HEK293 (cell line): ENCODE measurements around the gene PPP2R3A.

Source experiments
- CTCF ChIA-PET: fragments of 350-600 bp; formaldehyde crosslinking; extraction: SDS; loops from one replicate; lab custom pipeline; 2021; ENCODE audit warnings: antibody characterized with exemption; lab: Yijun Ruan, JAX
- POLR2A ChIA-PET: fragments of 300-600 bp; formaldehyde crosslinking; extraction: SDS; loops from one replicate; lab custom pipeline; 2020; ENCODE audit warnings: antibody characterized with exemption, inconsistent platforms; lab: Yijun Ruan, JAX
- H3K27ac ChIP-seq: fragments of 200-500 bp; sonication (Bioruptor generic); 2 replicates; pipeline ENCODE4 v1.5.1; 2014; ENCODE audit warnings: low read depth, low read length, control low read depth, inconsistent platforms; ENCODE audit errors: extremely low read depth
- H3K36me3 ChIP-seq, 2 experiments: fragments of 200-500 bp in 1 of 2; sonication (Bioruptor generic) in 1 of 2; 1 replicate in 1 of 2; 2 replicates in 1 of 2; pipeline ENCODE4 v1.5.1; 2014 to 2017; ENCODE audit warnings: inconsistent platforms in 2 of 2, low read length in 2 of 2; ENCODE audit not compliant: control insufficient read depth in 2 of 2, insufficient read depth in 1 of 2
- H3K4me1 ChIP-seq: fragments of 200-500 bp; sonication (Bioruptor generic); 2 replicates; pipeline ENCODE4 v1.5.1; 2014; ENCODE audit warnings: mild to moderate bottlenecking, low read length, inconsistent platforms; ENCODE audit not compliant: control insufficient read depth, insufficient read depth
- H3K4me3 ChIP-seq: 2 replicates; pipeline ENCODE4 v1.5.1; 2011; ENCODE audit warnings: low read depth, mild to moderate bottlenecking, control low read depth, low read length, moderate library complexity
- H3K9me3 ChIP-seq: fragments of 200-500 bp; sonication (Bioruptor generic); 2 replicates; pipeline ENCODE4 v1.5.1; 2014; ENCODE audit warnings: low read depth, low read length, inconsistent platforms; ENCODE audit not compliant: control insufficient read depth, insufficient read depth
- IKZF3 ChIP-seq: fragments of 450-650 bp; IDR thresholded peaks from 2 replicates; pipeline ENCODE4 v1.5.0; 2018; ENCODE audit warnings: missing biosample characterization, mild to moderate bottlenecking, missing genetic modification characterization, moderate library complexity
- RBAK ChIP-seq: fragments of 450-650 bp; formaldehyde crosslinking; IDR thresholded peaks from 2 replicates; pipeline ENCODE4 v1.5.1; 2016; ENCODE audit warnings: missing biosample characterization, missing genetic modification characterization
- SCRT2 ChIP-seq: fragments of 450-650 bp; formaldehyde crosslinking; IDR thresholded peaks from 2 replicates; pipeline ENCODE4 v1.5.1; 2016; ENCODE audit warnings: missing biosample characterization, missing genetic modification characterization
- TRIM28 ChIP-seq: IDR thresholded peaks from 2 replicates; pipeline ENCODE4 v1.6.1; 2011; ENCODE audit warnings: low read length, control low read depth, borderline replicate concordance
- ZBTB49 ChIP-seq: fragments of 450-650 bp; formaldehyde crosslinking; IDR thresholded peaks from 2 replicates; pipeline ENCODE4 v1.5.1; 2016; ENCODE audit warnings: missing biosample characterization, missing genetic modification characterization, low read depth
- ZNF266 ChIP-seq: fragments of 450-650 bp; formaldehyde crosslinking; IDR thresholded peaks from 2 replicates; pipeline ENCODE4 v1.5.1; 2016; ENCODE audit warnings: missing biosample characterization, missing genetic modification characterization, low read depth
- ZNF280D ChIP-seq: fragments of 450-650 bp; formaldehyde crosslinking; IDR thresholded peaks from 2 replicates; pipeline ENCODE4 v1.5.1; 2016; ENCODE audit warnings: missing biosample characterization, missing genetic modification characterization
- ZNF354C ChIP-seq: fragments of 450-650 bp; formaldehyde crosslinking; IDR thresholded peaks from 2 replicates; pipeline ENCODE4 v1.5.1; 2016; ENCODE audit warnings: missing biosample characterization, missing genetic modification characterization, low read depth, borderline replicate concordance
- ZNF416 ChIP-seq: fragments of 450-650 bp; formaldehyde crosslinking; IDR thresholded peaks from 2 replicates; pipeline ENCODE4 v1.5.1; 2016; ENCODE audit warnings: missing biosample characterization, missing genetic modification characterization
- ZNF433 ChIP-seq: fragments of 450-650 bp; formaldehyde crosslinking; IDR thresholded peaks from 2 replicates; pipeline ENCODE4 v1.5.1; 2016; ENCODE audit warnings: missing biosample characterization, missing genetic modification characterization, low read depth
- ZNF48 ChIP-seq: fragments of 450-650 bp; formaldehyde crosslinking; IDR thresholded peaks from 2 replicates; pipeline ENCODE4 v1.5.1; 2016; ENCODE audit warnings: missing biosample characterization, missing genetic modification characterization
- ZNF510 ChIP-seq: fragments of 450-650 bp; formaldehyde crosslinking; IDR thresholded peaks from 2 replicates; pipeline ENCODE4 v1.5.1; 2018; ENCODE audit warnings: mild to moderate bottlenecking, missing genetic modification characterization, missing biosample characterization; ENCODE audit not compliant: insufficient replicate concordance
- ZNF580 ChIP-seq: fragments of 450-650 bp; formaldehyde crosslinking; IDR thresholded peaks from 2 replicates; pipeline ENCODE4 v1.5.1; 2016; ENCODE audit warnings: missing biosample characterization, missing genetic modification characterization
- ZNF623 ChIP-seq: fragments of 450-650 bp; formaldehyde crosslinking; IDR thresholded peaks from 2 replicates; pipeline ENCODE4 v1.5.1; 2016; ENCODE audit warnings: missing biosample characterization, missing genetic modification characterization
- ZNF670 ChIP-seq: fragments of 450-650 bp; formaldehyde crosslinking; IDR thresholded peaks from 2 replicates; pipeline ENCODE4 v1.5.1; 2016; ENCODE audit warnings: missing biosample characterization, missing genetic modification characterization, low read depth
- ZNF76 ChIP-seq: fragments of 450-650 bp; formaldehyde crosslinking; IDR thresholded peaks from 2 replicates; pipeline ENCODE4; 2016; ENCODE audit warnings: low read depth, missing biosample characterization, missing genetic modification characterization, borderline replicate concordance
- ZSCAN16 ChIP-seq: fragments of 450-650 bp; formaldehyde crosslinking; IDR thresholded peaks from 2 replicates; pipeline ENCODE4 v1.5.1; 2016; ENCODE audit warnings: missing biosample characterization, missing genetic modification characterization

Gene PPP2R3A

GRCh38 chr3:135982922-135983581, 17.5 kb downstream of the PPP2R3A start:
- no peaks in the 10 kb centered on the region for H3K9me3 ChIP-seq
- H3K4me3 ChIP-seq, result no peak overlapping the region
- no peaks in the 10 kb centered on the region for H3K36me3 ChIP-seq
- POLR2A ChIA-PET, result no interaction called here
- CTCF ChIA-PET, result no interaction called here
- no peak overlapping the region for H3K27ac ChIP-seq
- no peaks in the 10 kb centered on the region for H3K4me1 ChIP-seq
- TF ChIP-seq SCRT2 (no peak), ZNF266 (tag by site-specific recombination) (no peak), ZNF623 (no peak), ZNF280D (tag by site-specific recombination) (no peak), ZNF510 (tag by site-specific recombination) (no peak), ZNF416 (tag by site-specific recombination) (no peak), ZNF580 (no peak), ZNF48 (tag by site-specific recombination) (no peak), ZNF433 (tag by site-specific recombination) (no peak)

- no peak overlapping the region for H3K27ac ChIP-seq
- POLR2A ChIA-PET, result no interaction called here
- H3K4me3 ChIP-seq, result no peak overlapping the region
- H3K9me3 ChIP-seq, result no peaks in the 10 kb centered on the region
- no peaks in the 10 kb centered on the region for H3K4me1 ChIP-seq
- CTCF ChIA-PET, result no interaction called here
- no peaks in the 10 kb centered on the region for H3K36me3 ChIP-seq
- TF ChIP-seq RBAK (tag by site-specific recombination), result no peak
- TF ChIP-seq, all 188 proteins: peak for 0
These were observed 22.1 kb downstream of the PPP2R3A start for GRCh38 chr3:135987661-135988060.

DNA sequence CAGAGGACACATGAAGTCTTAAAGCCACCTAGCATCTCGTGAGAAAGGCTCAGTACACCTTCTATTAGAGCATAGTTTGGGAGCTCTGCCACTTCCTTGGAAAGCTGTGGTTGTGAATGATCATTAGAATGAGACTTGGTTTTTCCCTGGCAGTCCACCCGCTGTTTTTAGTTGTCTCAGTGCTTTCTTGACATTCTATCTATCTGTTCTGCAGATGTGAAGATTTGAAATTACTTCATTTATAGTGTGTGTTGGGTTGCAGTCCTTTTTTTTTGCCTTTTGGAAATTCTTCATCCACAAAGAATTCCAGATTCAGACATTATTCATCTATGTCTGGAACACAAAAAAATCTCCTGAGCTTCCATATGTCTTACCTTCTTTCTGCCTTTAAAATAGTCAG, 23.7 kb downstream of the PPP2R3A start:
- Histone ChIP-seq H3K27ac (no peak overlapping the region), H3K4me3 (no peak overlapping the region), H3K9me3 (no peaks in the 10 kb centered on the region), H3K4me1 (no peaks in the 10 kb centered on the region), H3K36me3 (no peaks in the 10 kb centered on the region)
- ChIA-PET CTCF (interaction anchor here (0.7 kb wide), 1 partner anchor 855 kb away, joined by 3 read pairs; no protein-coding TSS in a partner anchor), POLR2A (no interaction called here)
- TF ChIP-seq ZNF670 (tag by site-specific recombination) (no peak), ZNF266 (tag by site-specific recombination) (no peak), ZNF76 (tag by site-specific recombination) (no peak), ZNF354C (no peak), IKZF3 (tag by site-specific recombination) (no peak), ZSCAN16 (tag by site-specific recombination) (no peak), ZBTB49 (tag by site-specific recombination) (no peak), TRIM28 (no peak)
